Activated T-cell treated with anti-CD3 and anti-CD28 coated beads for 1 hour (primary cell): Measurements from ENCODE around the gene IFIT2.
"Not testable (repeated sequence)": the region's sequence is repeated elsewhere in the genome, so short reads cannot be mapped to it uniquely, and the experiment has no call there.

Source experiments
- DNase-seq: peaks from one replicate; pipeline ENCODE4 v3.0.0-alpha.2; 2020; ENCODE audit warnings: low read depth

IFIT2 gene

GRCh38 chr10:89308266-89308665, 6.4 kb downstream of the IFIT2 start:
- no peak for DNase-seq

- DNase-seq = no peak
Measured at GRCh38 chr10:89308736-89309135, 6.9 kb downstream of the IFIT2 start.

GRCh38 chr10:89309156-89310055, 7.6 kb downstream of the IFIT2 start:
- no peak for DNase-seq

GRCh38 chr10:89310056-89310893, 8.4 kb downstream of the IFIT2 start:
- DNase-seq = no peak

- DNase-seq = no peak
Measured at GRCh38 chr10:89312973-89313372, 11.1 kb downstream of the IFIT2 start.

GRCh38 chr10:89314676-89315075, 12.8 kb downstream of the IFIT2 start:
- no peak for DNase-seq

- not testable (repeated sequence) for DNase-seq
Measured at GRCh38 chr10:89318047-89318446, 16.2 kb downstream of the IFIT2 start.

- DNase-seq = not testable (repeated sequence)
Measured at GRCh38 chr10:89325081-89325480, 23.2 kb downstream of the IFIT2 start.

GRCh38 chr10:89325856-89326255, 24.0 kb downstream of the IFIT2 start:
- not testable (repeated sequence) for DNase-seq

- no peak for DNase-seq
Measured at GRCh38 chr10:89327803-89328441, 26.1 kb downstream of the IFIT2 start, which contains the start of gene IFIT3. IFIT3 (plus strand) TSS chr10:89327997; CDS start chr10:89328074, 77 bp downstream.

GRCh38 chr10:89329151-89329550, 27.3 kb downstream of the IFIT2 start:
- DNase-seq = no peak

- DNase-seq = not testable (repeated sequence)
Measured at GRCh38 chr10:89330014-89330413, 28.2 kb downstream of the IFIT2 start.

GRCh38 chr10:89330537-89331212, 28.8 kb downstream of the IFIT2 start:
- no peak for DNase-seq

GRCh38 chr10:89331487-89332122, 29.8 kb downstream of the IFIT2 start:
- not testable (repeated sequence) for DNase-seq

GRCh38 chr10:89332123-89332633, 30.3 kb downstream of the IFIT2 start:
- no peak for DNase-seq

GRCh38 chr10:89335226-89335625, 33.4 kb downstream of the IFIT2 start:
- no peak for DNase-seq

- DNase-seq = no peak
Measured at GRCh38 chr10:89336241-89336640, 34.4 kb downstream of the IFIT2 start.

GRCh38 chr10:89337484-89337883, 35.6 kb downstream of the IFIT2 start:
- DNase-seq = no peak

- no peak for DNase-seq
Measured at GRCh38 chr10:89338713-89339112, 36.9 kb downstream of the IFIT2 start.

GRCh38 chr10:89339875-89340274, 38.0 kb downstream of the IFIT2 start:
- DNase-seq = no peak

- DNase-seq = no peak
Measured at GRCh38 chr10:89341649-89342048, 39.8 kb downstream of the IFIT2 start.
